ENCODE results near the gene SIPA1.

Gene SIPA1

GRCh38 chr11:65699306-65699705 is 61.4 kb downstream of the SIPA1 start:
- TF ChIP-seq GATA3 (IDR thresholded peaks at IDR 0.05; ENCODE audit: low read depth, low read length) (no peak), GATA2 (IDR thresholded peaks at IDR 0.05; ENCODE audit: low read depth, low read length) (no peak)

- TF ChIP-seq GATA3 (IDR thresholded peaks at IDR 0.05; ENCODE audit: low read depth, low read length): no peak
These were observed 62.5 kb downstream of the SIPA1 start for GRCh38 chr11:65700399-65700798.
